Panc1 (cell line): ENCODE results near the gene THRAP3.

ENCODE experiments used
- CTCF ChIP-seq: fragments of 450-650 bp; IDR thresholded peaks from 2 replicates; pipeline ENCODE4 v1.5.1; 2017; ENCODE audit warnings: mild to moderate bottlenecking
- POLR2AphosphoS5 ChIP-seq: IDR thresholded peaks from 2 replicates; pipeline ENCODE4 v1.6.1; 2012; ENCODE audit warnings: mild to moderate bottlenecking, low read depth, low read length, moderate library complexity
- SIN3A ChIP-seq: IDR thresholded peaks from 2 replicates; pipeline ENCODE4 v1.6.1; 2012; ENCODE audit warnings: low read depth, mild to moderate bottlenecking, low read length, moderate library complexity, borderline replicate concordance; ENCODE audit not compliant: insufficient read depth
- TCF7L2 ChIP-seq: IDR thresholded peaks from 2 replicates; pipeline ENCODE4 v1.6.1; 2011; ENCODE audit warnings: mild to moderate bottlenecking, low read depth, low read length, inconsistent platforms
- TF ChIP-seq, protein P1 (sequence below), 2 experiments: IDR thresholded peaks; 2 replicates each; pipeline ENCODE4 v1.6.1; 2011 to 2012; ENCODE audit warnings: low read depth in 2 of 2, control low read depth in 1 of 2, low read length in 1 of 2, mild to moderate bottlenecking in 1 of 2, moderate library complexity in 1 of 2; ENCODE audit not compliant: insufficient read depth in 1 of 2

DNA sequence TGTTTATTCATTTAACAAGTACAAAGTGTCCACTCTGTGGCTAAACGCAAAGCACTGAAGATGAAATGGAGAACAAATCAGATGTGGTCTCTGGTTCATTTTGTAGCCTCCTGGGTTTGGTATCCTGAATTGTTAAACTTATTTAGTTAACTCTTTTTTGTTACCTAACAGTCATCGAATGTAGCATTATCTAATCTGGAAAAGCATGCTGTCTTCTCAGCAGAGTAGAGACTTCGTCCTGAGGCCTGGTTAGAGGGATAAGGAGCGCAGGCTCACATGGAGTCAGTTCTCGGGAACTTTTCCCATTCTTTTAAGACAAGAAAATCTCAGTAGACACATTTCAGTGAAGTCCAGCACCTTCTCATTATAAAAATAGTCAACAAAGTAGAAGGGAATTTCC lies 48.8 kb downstream of the THRAP3 start:
- no peak for TF ChIP-seq CTCF
- TF ChIP-seq POLR2AphosphoS5: no peak
- TF ChIP-seq TCF7L2: no peak
- no peak for TF ChIP-seq SIN3A
- TF ChIP-seq, protein P1, sequence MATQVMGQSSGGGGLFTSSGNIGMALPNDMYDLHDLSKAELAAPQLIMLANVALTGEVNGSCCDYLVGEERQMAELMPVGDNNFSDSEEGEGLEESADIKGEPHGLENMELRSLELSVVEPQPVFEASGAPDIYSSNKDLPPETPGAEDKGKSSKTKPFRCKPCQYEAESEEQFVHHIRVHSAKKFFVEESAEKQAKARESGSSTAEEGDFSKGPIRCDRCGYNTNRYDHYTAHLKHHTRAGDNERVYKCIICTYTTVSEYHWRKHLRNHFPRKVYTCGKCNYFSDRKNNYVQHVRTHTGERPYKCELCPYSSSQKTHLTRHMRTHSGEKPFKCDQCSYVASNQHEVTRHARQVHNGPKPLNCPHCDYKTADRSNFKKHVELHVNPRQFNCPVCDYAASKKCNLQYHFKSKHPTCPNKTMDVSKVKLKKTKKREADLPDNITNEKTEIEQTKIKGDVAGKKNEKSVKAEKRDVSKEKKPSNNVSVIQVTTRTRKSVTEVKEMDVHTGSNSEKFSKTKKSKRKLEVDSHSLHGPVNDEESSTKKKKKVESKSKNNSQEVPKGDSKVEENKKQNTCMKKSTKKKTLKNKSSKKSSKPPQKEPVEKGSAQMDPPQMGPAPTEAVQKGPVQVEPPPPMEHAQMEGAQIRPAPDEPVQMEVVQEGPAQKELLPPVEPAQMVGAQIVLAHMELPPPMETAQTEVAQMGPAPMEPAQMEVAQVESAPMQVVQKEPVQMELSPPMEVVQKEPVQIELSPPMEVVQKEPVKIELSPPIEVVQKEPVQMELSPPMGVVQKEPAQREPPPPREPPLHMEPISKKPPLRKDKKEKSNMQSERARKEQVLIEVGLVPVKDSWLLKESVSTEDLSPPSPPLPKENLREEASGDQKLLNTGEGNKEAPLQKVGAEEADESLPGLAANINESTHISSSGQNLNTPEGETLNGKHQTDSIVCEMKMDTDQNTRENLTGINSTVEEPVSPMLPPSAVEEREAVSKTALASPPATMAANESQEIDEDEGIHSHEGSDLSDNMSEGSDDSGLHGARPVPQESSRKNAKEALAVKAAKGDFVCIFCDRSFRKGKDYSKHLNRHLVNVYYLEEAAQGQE (IDR thresholded peaks at IDR 0.05; ENCODE audit: insufficient read depth in 1 of 2, low read depth in 2 of 2, low read length in 1 of 2): no peak
